H9 (cell line): ENCODE data around the gene TRIM28. TPM values are rescaled to one million over a fixed set of nuclear protein-coding genes. Genes with fewer than 3 reads are reported as not detected.

Experiments
- DNase-seq: peaks from one replicate; pipeline ENCODE4 v3.0.0-alpha.2; 2017
- H2AFZ ChIP-seq: one replicate; pipeline ENCODE4 v1.6.1; 2013; ENCODE audit warnings: mild to moderate bottlenecking, low read length, control low read depth, moderate library complexity
- H2AK5ac ChIP-seq: 2 replicates; pipeline ENCODE4 v1.6.1; 2013; ENCODE audit warnings: low read length, control low read depth, mixed read lengths; ENCODE audit not compliant: insufficient read length
- H2BK120ac ChIP-seq: one replicate; pipeline ENCODE4 v1.6.1; 2013; ENCODE audit warnings: low read depth, mild to moderate bottlenecking, low read length, control low read depth, inconsistent platforms; ENCODE audit not compliant: poor library complexity, severe bottlenecking
- H2BK12ac ChIP-seq: 2 replicates; pipeline ENCODE4 v1.6.1; 2013; ENCODE audit warnings: low read length, control low read depth, mixed read lengths, low read depth; ENCODE audit not compliant: insufficient read length
- H2BK15ac ChIP-seq: 2 replicates; pipeline ENCODE4 v1.6.1; 2013; ENCODE audit warnings: low read depth, low read length, control low read depth
- H2BK20ac ChIP-seq: one replicate; pipeline ENCODE4 v1.6.1; 2013; ENCODE audit warnings: low read depth, mild to moderate bottlenecking, low read length, control low read depth, inconsistent platforms; ENCODE audit not compliant: poor library complexity, severe bottlenecking
- H2BK5ac ChIP-seq: 2 replicates; pipeline ENCODE4 v1.6.1; 2013; ENCODE audit warnings: low read length, control low read depth, mixed read lengths; ENCODE audit not compliant: insufficient read length
- H3K14ac ChIP-seq: 2 replicates; pipeline ENCODE4 v1.6.1; 2013; ENCODE audit warnings: low read length, control low read depth; ENCODE audit not compliant: insufficient read depth
- H3K18ac ChIP-seq: 2 replicates; pipeline ENCODE4 v1.6.1; 2013; ENCODE audit warnings: low read depth, mild to moderate bottlenecking, mixed read lengths, low read length, control low read depth; ENCODE audit not compliant: insufficient read length
- H3K23ac ChIP-seq: 2 replicates; pipeline ENCODE4 v1.6.1; 2013; ENCODE audit warnings: low read length, control low read depth, mixed read lengths, low read depth; ENCODE audit not compliant: insufficient read length
- H3K23me2 ChIP-seq: 2 replicates; pipeline ENCODE4 v1.6.1; 2013; ENCODE audit warnings: low read depth, mild to moderate bottlenecking, mixed read lengths, low read length, control low read depth; ENCODE audit not compliant: insufficient read length, poor library complexity, severe bottlenecking
- H3K27ac ChIP-seq: 2 replicates; pipeline ENCODE4 v1.5.1; 2013; ENCODE audit warnings: low read length, control low read depth, mixed read lengths, low read depth; ENCODE audit not compliant: insufficient read length
- H3K27me3 ChIP-seq: 2 replicates; pipeline ENCODE4 v1.6.1; 2013; ENCODE audit warnings: low read length, control low read depth, inconsistent platforms; ENCODE audit not compliant: insufficient read depth
- H3K4ac ChIP-seq: 2 replicates; pipeline ENCODE4 v1.6.1; 2013; ENCODE audit warnings: low read depth, mild to moderate bottlenecking, control low read depth, inconsistent platforms, low read length, moderate library complexity
- H3K4me1 ChIP-seq: 2 replicates; pipeline ENCODE4 v1.6.1; 2013; ENCODE audit warnings: low read length, control low read depth, inconsistent platforms; ENCODE audit not compliant: insufficient read depth
- H3K4me2 ChIP-seq: 2 replicates; pipeline ENCODE4 v1.6.1; 2013; ENCODE audit warnings: low read length, control low read depth, mixed read lengths; ENCODE audit not compliant: insufficient read length, insufficient read depth
- H3K56ac ChIP-seq: 2 replicates; pipeline ENCODE4 v1.6.1; 2013; ENCODE audit warnings: low read depth, mild to moderate bottlenecking, mixed read lengths, low read length, control low read depth; ENCODE audit not compliant: insufficient read length
- H3K79me1 ChIP-seq: 2 replicates; pipeline ENCODE4 v1.6.1; 2013; ENCODE audit warnings: low read depth, mild to moderate bottlenecking, moderate library complexity, low read length, control low read depth, inconsistent platforms; ENCODE audit not compliant: insufficient read depth, poor library complexity, severe bottlenecking
- H3K79me2 ChIP-seq: 2 replicates; pipeline ENCODE4 v1.6.1; 2013; ENCODE audit warnings: low read length, control low read depth, inconsistent platforms; ENCODE audit not compliant: insufficient read depth
- H3K9ac ChIP-seq: 2 replicates; pipeline ENCODE4 v1.6.1; 2013; ENCODE audit warnings: low read length, control low read depth, mixed read lengths; ENCODE audit not compliant: insufficient read length; ENCODE audit errors: extremely low read depth
- H3K9me3 ChIP-seq: one replicate; pipeline ENCODE4 v1.6.1; 2013; ENCODE audit warnings: low read depth, low read length, inconsistent platforms; ENCODE audit not compliant: control insufficient read depth
- H3T11ph ChIP-seq: one replicate; pipeline ENCODE4 v1.6.1; 2013; ENCODE audit warnings: mild to moderate bottlenecking, low read length, control low read depth, inconsistent platforms
- H4K20me1 ChIP-seq: one replicate; pipeline ENCODE4 v1.6.1; 2013; ENCODE audit not compliant: control insufficient read depth, insufficient read length, insufficient read depth
- H4K5ac ChIP-seq: 2 replicates; pipeline ENCODE4 v1.6.1; 2013; ENCODE audit warnings: low read depth, mild to moderate bottlenecking, mixed read lengths, low read length, control low read depth; ENCODE audit not compliant: insufficient read length
- H4K8ac ChIP-seq: replicated peaks from 2 replicates; pipeline ENCODE4 v1.6.1; 2013; ENCODE audit warnings: low read length, control low read depth, mixed read lengths, low read depth; ENCODE audit not compliant: insufficient read length
- H4K91ac ChIP-seq: 2 replicates; pipeline ENCODE4 v1.6.1; 2013; ENCODE audit warnings: low read depth, mild to moderate bottlenecking, moderate library complexity, mixed read lengths, low read length, control low read depth; ENCODE audit not compliant: insufficient read length
- H3K27ac Mint-ChIP-seq, 3 experiments: 2 replicates in 2 of 3; 3 replicates in 1 of 3; pipeline ENCODE4 v1.8.0; 2020 to 2021; ENCODE audit warnings: mixed read lengths in 3 of 3, mild to moderate bottlenecking in 1 of 3, moderate library complexity in 1 of 3
- H3K27me3 Mint-ChIP-seq: 2 replicates; pipeline ENCODE4 v1.8.0; 2021; ENCODE audit warnings: low read depth, mild to moderate bottlenecking, moderate library complexity, mixed read lengths
- H3K36me3 Mint-ChIP-seq, 3 experiments: 2 replicates in 2 of 3; 3 replicates in 1 of 3; pipeline ENCODE4 v1.8.0; 2020 to 2021; ENCODE audit warnings: low read depth in 3 of 3, mixed read lengths in 3 of 3; ENCODE audit not compliant: insufficient read depth in 1 of 3
- H3K4me1 Mint-ChIP-seq, 2 experiments: 2 replicates each; pipeline ENCODE4 v1.8.0; 2020; ENCODE audit warnings: mixed read lengths in 2 of 2
- H3K4me3 Mint-ChIP-seq, 2 experiments: 2 replicates in 1 of 2; 3 replicates in 1 of 2; pipeline ENCODE4 v1.8.0; 2020 to 2021; ENCODE audit warnings: mild to moderate bottlenecking in 2 of 2, mixed read lengths in 2 of 2, moderate library complexity in 1 of 2
- H3K9me3 Mint-ChIP-seq, 2 experiments: 2 replicates in 1 of 2; 3 replicates in 1 of 2; pipeline ENCODE4 v1.8.0; 2020; ENCODE audit warnings: mild to moderate bottlenecking in 2 of 2, mixed read lengths in 2 of 2, moderate library complexity in 1 of 2
- CTCF ChIP-seq: fragments of 200-600 bp; sonication (generic); conservative IDR thresholded peaks from 3 replicates; pipeline ENCODE4 v1.8.0; 2021; ENCODE audit warnings: antibody characterized with exemption, mild to moderate bottlenecking
- WGBS: extraction: QIAGEN DNeasy Blood & Tissue Kit; methylation state at CpG from one replicate; pipeline ENCODE4 v1.1.7; 2013; ENCODE audit warnings: missing lambda C conversion rate, low lambda C conversion rate, mixed read lengths; ENCODE audit not compliant: insufficient read length; ENCODE audit errors: extremely low coverage; 5-methylcytosine and 5-hydroxymethylcytosine counted together
- total RNA-seq: library from RNA; stranded (reverse); gene quantifications from 2 replicates; pipeline ENCODE4 v1.2.1, GENCODE V29; 2021

TRIM28 gene
- total RNA-seq, 1 experiment from 2014 or later: 1,084 TPM

GRCh38 chr19:58497634-58498170 lies 46.2 kb upstream of the TRIM28 start:
- Mint-ChIP-seq H3K36me3 (no peaks in the 10 kb centered on the region; a peak in 1 of 7 replicates), H3K27ac (no peak overlapping the region; a peak in 1 of 7 replicates)
- no peak overlapping the region for H3K9ac ChIP-seq

More at GRCh38 chr19:58497634-58498170, 46.2 kb upstream of the TRIM28 start:
- Histone ChIP-seq H3T11ph (no peak overlapping the region), H3K79me1 (no peaks in the 10 kb centered on the region), H3K56ac (no peak overlapping the region), H2BK120ac (no peak overlapping the region), H4K5ac (no peak overlapping the region), H3K9me3 (no peaks in the 10 kb centered on the region), H2BK12ac (no peak overlapping the region), H3K23ac (no peak overlapping the region), H3K27ac (no peak overlapping the region), H2BK5ac (no peak overlapping the region), H4K8ac (no peak overlapping the region), H3K4ac (no peak overlapping the region), H3K79me2 (no peaks in the 10 kb centered on the region), H2BK20ac (no peak overlapping the region), H4K91ac (no peak overlapping the region), H3K4me1 (peaks cover 6% of the 10 kb centered on the region; the same call in 1 of the 2 replicates), H2AFZ (no peak overlapping the region), H3K27me3 (no peaks in the 10 kb centered on the region), H2AK5ac (no peak overlapping the region), H3K23me2 (peaks cover 14% of the 10 kb centered on the region), H2BK15ac (no peak overlapping the region), H3K18ac (no peak overlapping the region), H4K20me1 (no peaks in the 10 kb centered on the region), H3K4me2 (peak overlapping the region; percentile 60), H3K14ac (no peak overlapping the region)
- peaks cover 2% of the 10 kb centered on the region for H3K27me3 Mint-ChIP-seq
- WGBS: no CpG with 5 or more reads among the region's 8 CpGs
- H3K9me3 Mint-ChIP-seq: no peaks in the 10 kb centered on the region; a peak in 1 of 5 replicates
- DNase-seq: no peak
- TF ChIP-seq CTCF: no peak
- H3K4me3 Mint-ChIP-seq: peak overlapping the region; percentile 86 to 99
- H3K4me1 Mint-ChIP-seq: peaks cover 9 to 12% of the 10 kb centered on the region in 2 experiments
